OCI-LY3 (cell line): ENCODE results near the gene AIPL1.

Experiments used
- CTCF ChIP-seq: fragments of 200-600, 300-600 bp; sonication (generic); IDR thresholded peaks from 2 replicates; pipeline ENCODE4 v1.5.1; 2014; ENCODE audit warnings: antibody characterized with exemption, low read length, low read depth
- EZH2phosphoT487 ChIP-seq: fragments of 200-600 bp; shearing (Covaris generic); IDR thresholded peaks from 2 replicates; pipeline ENCODE4 v1.6.1; 2018; ENCODE audit warnings: antibody characterized with exemption, mixed run types, low read depth

- no peak for TF ChIP-seq CTCF
- no peak for TF ChIP-seq EZH2phosphoT487
Measured at GRCh38 chr17:6392609-6393350, 42.1 kb downstream of the AIPL1 start.
